ENCODE data around the gene IL18. TPM values are rescaled to one million over a fixed set of nuclear protein-coding genes. Genes with fewer than 3 reads are reported as not detected.
"Not testable (repeated sequence)": the region's sequence is repeated elsewhere in the genome, so short reads cannot be mapped to it uniquely, and the experiment has no call there.

IL18 gene
- total RNA-seq: 10 to 100 TPM in 1 of 2 donors, 1 to 10 TPM in 1; 7.8 to 18.2 TPM
- 1 to 10 TPM; 3.3 to 5.8 TPM for polyA plus RNA-seq (ENCODE audit: insufficient read length in 2 of 2)
- long read RNA-seq, donor 1, partial matches to known transcripts: 0 of 1 reads
- long read RNA-seq, donor 1, other reads (novel, unspliced or antisense): 0 of 1 reads
- long read RNA-seq, donor 2, partial matches to known transcripts: 0 of 1 reads
- long read RNA-seq, donor 2, other reads (novel, unspliced or antisense): 0 of 1 reads
- long read RNA-seq, donor 3: 0 reads
- long read RNA-seq, donor 4, partial matches to known transcripts: 0 of 2 reads
- long read RNA-seq, donor 4, other reads (novel, unspliced or antisense): 0 of 2 reads

GRCh38 chr11:112163875-112164685, at the start of gene IL18:
Gene IL18, minus strand, starts transcription at chr11:112164094. Its CDS starts 9,041 bp downstream, at chr11:112155053.
- H3K4me3 ChIP-seq (ENCODE audit: low read depth, low read length): no peak within 1 kb of the TSS
- H3K36me3 ChIP-seq (ENCODE audit: control insufficient read depth, insufficient read depth, low read length): no peaks in the 10 kb centered on the region
- H3K27ac ChIP-seq (ENCODE audit: low read depth, low read length): no peak within 1 kb of the TSS
- peak in 1 of 6 donors; percentile 12 for DNase-seq (ENCODE audit: low read depth in 4 of 6, low spot score in 6 of 6)
- H3K4me1 ChIP-seq (ENCODE audit: control insufficient read depth, insufficient read depth, low read length): peaks cover 3% of the 10 kb centered on the region
- WGBS (ENCODE audit: insufficient coverage): 61% methylated on average over 7 of the region's 12 CpGs
- H3K9me3 ChIP-seq (ENCODE audit: control insufficient read depth, insufficient read depth, low read length): no peaks in the 10 kb centered on the region
- H3K27me3 ChIP-seq (ENCODE audit: control insufficient read depth, insufficient read depth, low read length): no peaks in the 10 kb centered on the region

GRCh38 chr11:112212710-112213109, 48.8 kb upstream of the IL18 start:
- Histone ChIP-seq H3K36me3 (ENCODE audit: control insufficient read depth, insufficient read depth, low read length) (no peaks in the 10 kb centered on the region), H3K4me3 (ENCODE audit: low read depth, low read length) (no peak overlapping the region), H3K27me3 (ENCODE audit: control insufficient read depth, insufficient read depth, low read length) (no peaks in the 10 kb centered on the region), H3K4me1 (ENCODE audit: control insufficient read depth, insufficient read depth, low read length) (no peaks in the 10 kb centered on the region), H3K27ac (ENCODE audit: low read depth, low read length) (no peak overlapping the region), H3K9me3 (ENCODE audit: control insufficient read depth, insufficient read depth, low read length) (no peaks in the 10 kb centered on the region)
- DNase-seq (ENCODE audit: low read depth in 4 of 6, low spot score in 6 of 6): no peak

DNA sequence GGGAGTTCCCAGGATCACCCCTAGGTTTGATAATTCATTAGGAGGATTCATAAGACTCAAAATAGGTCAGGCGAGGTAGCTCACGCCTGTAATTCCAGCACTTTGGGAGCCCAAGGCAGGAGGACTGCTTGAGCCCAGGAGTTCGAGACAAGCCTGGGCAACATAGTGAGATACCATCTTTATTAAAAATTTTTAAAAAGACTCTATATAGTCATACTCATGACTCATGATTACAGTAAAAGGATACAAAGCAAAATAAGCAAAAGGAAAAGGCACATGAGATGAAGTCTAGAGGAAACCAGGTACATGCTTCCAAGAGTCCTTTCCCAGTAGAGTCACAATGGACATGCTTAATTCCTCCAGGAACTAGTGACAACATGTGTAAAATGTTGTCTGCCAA, 48.4 kb upstream of the IL18 start:
- H3K27me3 ChIP-seq (ENCODE audit: control insufficient read depth, insufficient read depth, low read length): no peaks in the 10 kb centered on the region
- no peaks in the 10 kb centered on the region for H3K36me3 ChIP-seq (ENCODE audit: control insufficient read depth, insufficient read depth, low read length)
- no peak overlapping the region for H3K27ac ChIP-seq (ENCODE audit: low read depth, low read length)
- no peaks in the 10 kb centered on the region for H3K9me3 ChIP-seq (ENCODE audit: control insufficient read depth, insufficient read depth, low read length)
- DNase-seq (ENCODE audit: low read depth in 4 of 6, low spot score in 6 of 6): no peak
- no CpG with 5 or more reads among the region's 3 CpGs for WGBS (ENCODE audit: insufficient coverage)
- H3K4me3 ChIP-seq (ENCODE audit: low read depth, low read length): no peak overlapping the region
- H3K4me1 ChIP-seq (ENCODE audit: control insufficient read depth, insufficient read depth, low read length): no peaks in the 10 kb centered on the region

GRCh38 chr11:112211536-112211935, 47.6 kb upstream of the IL18 start:
- Histone ChIP-seq H3K4me3 (ENCODE audit: low read depth, low read length) (no peak overlapping the region), H3K27me3 (ENCODE audit: control insufficient read depth, insufficient read depth, low read length) (no peaks in the 10 kb centered on the region), H3K4me1 (ENCODE audit: control insufficient read depth, insufficient read depth, low read length) (no peaks in the 10 kb centered on the region), H3K36me3 (ENCODE audit: control insufficient read depth, insufficient read depth, low read length) (no peaks in the 10 kb centered on the region), H3K9me3 (ENCODE audit: control insufficient read depth, insufficient read depth, low read length) (no peaks in the 10 kb centered on the region), H3K27ac (ENCODE audit: low read depth, low read length) (no peak overlapping the region)
- no CpG with 5 or more reads among the region's 2 CpGs for WGBS (ENCODE audit: insufficient coverage)
- DNase-seq (ENCODE audit: low read depth in 4 of 6, low spot score in 6 of 6): no peak

- no peaks in the 10 kb centered on the region for H3K36me3 ChIP-seq (ENCODE audit: control insufficient read depth, insufficient read depth, low read length)
- H3K27me3 ChIP-seq (ENCODE audit: control insufficient read depth, insufficient read depth, low read length): no peaks in the 10 kb centered on the region
- H3K4me3 ChIP-seq (ENCODE audit: low read depth, low read length): no peak overlapping the region
- H3K4me1 ChIP-seq (ENCODE audit: control insufficient read depth, insufficient read depth, low read length): no peaks in the 10 kb centered on the region
- H3K9me3 ChIP-seq (ENCODE audit: control insufficient read depth, insufficient read depth, low read length): no peaks in the 10 kb centered on the region
- no peak for DNase-seq (ENCODE audit: low read depth in 4 of 6, low spot score in 6 of 6)
- WGBS (ENCODE audit: insufficient coverage): no CpG with 5 or more reads among the region's 1 CpG
- no peak overlapping the region for H3K27ac ChIP-seq (ENCODE audit: low read depth, low read length)
These were observed 47.0 kb upstream of the IL18 start for GRCh38 chr11:112210890-112211289.

DNA sequence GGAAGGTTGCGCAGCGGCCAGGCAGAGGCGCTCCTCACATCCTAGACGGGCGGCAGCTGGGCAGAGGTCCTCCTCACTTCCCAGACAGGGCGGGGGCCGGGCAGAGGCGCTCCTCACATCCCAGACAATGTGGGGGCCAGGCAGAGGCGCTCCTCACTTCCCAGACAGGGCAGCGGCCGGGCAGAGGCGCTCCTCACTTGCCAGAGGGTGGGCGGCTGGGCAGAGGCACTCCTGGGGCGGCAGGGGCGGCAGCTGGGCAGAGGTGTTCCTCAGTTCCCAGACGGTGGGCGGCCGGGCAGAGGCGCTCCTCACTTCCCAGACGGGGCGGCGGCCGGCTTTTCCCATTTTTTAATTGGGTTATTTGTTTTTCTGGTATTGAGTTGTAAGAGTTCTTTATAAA, 42.2 kb upstream of the IL18 start:
- 96% methylated on average over 23 of the region's 23 CpGs for WGBS (ENCODE audit: insufficient coverage)

DNA sequence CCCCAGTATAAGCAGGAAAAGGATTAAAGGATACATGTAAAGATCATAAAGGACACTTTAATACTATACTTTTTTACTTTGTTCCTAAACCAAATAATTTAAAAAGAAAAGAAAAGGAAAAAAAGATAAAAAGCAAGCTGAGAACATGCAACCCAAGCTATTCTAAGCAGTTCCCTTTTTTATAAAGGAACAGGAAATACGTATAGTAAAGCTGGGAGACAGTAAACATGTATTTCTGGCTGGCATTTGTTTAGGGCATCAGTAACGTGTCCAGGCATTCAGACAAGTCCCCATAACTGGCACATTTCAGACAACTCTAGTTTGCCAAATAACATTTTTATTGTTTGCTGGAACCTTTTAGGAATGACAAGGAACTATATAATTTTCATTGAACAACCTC, 36.4 kb upstream of the IL18 start:
- Histone ChIP-seq H3K27me3 (ENCODE audit: control insufficient read depth, insufficient read depth, low read length) (no peaks in the 10 kb centered on the region), H3K36me3 (ENCODE audit: control insufficient read depth, insufficient read depth, low read length) (no peaks in the 10 kb centered on the region), H3K4me1 (ENCODE audit: control insufficient read depth, insufficient read depth, low read length) (no peaks in the 10 kb centered on the region), H3K9me3 (ENCODE audit: control insufficient read depth, insufficient read depth, low read length) (no peaks in the 10 kb centered on the region), H3K4me3 (ENCODE audit: low read depth, low read length) (no peak overlapping the region), H3K27ac (ENCODE audit: low read depth, low read length) (no peak overlapping the region)
- DNase-seq (ENCODE audit: low read depth in 4 of 6, low spot score in 6 of 6): no peak
- WGBS (ENCODE audit: insufficient coverage): no CpG with 5 or more reads among the region's 2 CpGs

More for the DNA sequence above, 42.2 kb upstream of the IL18 start:
- no peak overlapping the region for H3K4me3 ChIP-seq (ENCODE audit: low read depth, low read length)
- no peak overlapping the region for H3K27ac ChIP-seq (ENCODE audit: low read depth, low read length)
- H3K27me3 ChIP-seq (ENCODE audit: control insufficient read depth, insufficient read depth, low read length): no peaks in the 10 kb centered on the region
- DNase-seq (ENCODE audit: low read depth in 4 of 6, low spot score in 6 of 6): no peak
- no peaks in the 10 kb centered on the region for H3K36me3 ChIP-seq (ENCODE audit: control insufficient read depth, insufficient read depth, low read length)
- H3K4me1 ChIP-seq (ENCODE audit: control insufficient read depth, insufficient read depth, low read length): no peaks in the 10 kb centered on the region
- no peaks in the 10 kb centered on the region for H3K9me3 ChIP-seq (ENCODE audit: control insufficient read depth, insufficient read depth, low read length)

DNA sequence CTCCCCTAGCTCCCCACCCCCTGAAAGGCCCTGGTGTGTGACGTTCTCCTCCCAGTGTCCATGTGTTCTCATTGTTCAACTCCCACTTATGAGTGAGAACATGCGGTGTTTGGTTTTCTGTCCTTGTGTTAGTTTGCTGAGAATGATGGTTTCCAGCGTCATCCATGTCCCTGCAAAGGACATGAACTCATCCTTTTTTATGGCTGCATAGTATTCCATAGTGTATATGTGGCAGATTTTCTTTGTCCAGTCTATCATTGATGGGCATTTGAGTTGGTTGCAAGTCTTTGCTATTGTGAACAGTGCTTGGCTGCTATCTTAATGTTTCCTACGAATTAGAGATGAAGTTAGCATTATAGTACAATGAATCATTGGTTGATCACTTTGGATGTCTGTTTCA, 35.2 kb upstream of the IL18 start:
- not testable (repeated sequence) for H3K9me3 ChIP-seq (ENCODE audit: control insufficient read depth, insufficient read depth, low read length); H3K27ac ChIP-seq (ENCODE audit: low read depth, low read length); DNase-seq (ENCODE audit: low read depth in 4 of 6, low spot score in 6 of 6); H3K27me3 ChIP-seq (ENCODE audit: control insufficient read depth, insufficient read depth, low read length); H3K36me3 ChIP-seq (ENCODE audit: control insufficient read depth, insufficient read depth, low read length); H3K4me1 ChIP-seq (ENCODE audit: control insufficient read depth, insufficient read depth, low read length); H3K4me3 ChIP-seq (ENCODE audit: low read depth, low read length)
- WGBS (ENCODE audit: insufficient coverage): no CpG with 5 or more reads among the region's 4 CpGs

DNA sequence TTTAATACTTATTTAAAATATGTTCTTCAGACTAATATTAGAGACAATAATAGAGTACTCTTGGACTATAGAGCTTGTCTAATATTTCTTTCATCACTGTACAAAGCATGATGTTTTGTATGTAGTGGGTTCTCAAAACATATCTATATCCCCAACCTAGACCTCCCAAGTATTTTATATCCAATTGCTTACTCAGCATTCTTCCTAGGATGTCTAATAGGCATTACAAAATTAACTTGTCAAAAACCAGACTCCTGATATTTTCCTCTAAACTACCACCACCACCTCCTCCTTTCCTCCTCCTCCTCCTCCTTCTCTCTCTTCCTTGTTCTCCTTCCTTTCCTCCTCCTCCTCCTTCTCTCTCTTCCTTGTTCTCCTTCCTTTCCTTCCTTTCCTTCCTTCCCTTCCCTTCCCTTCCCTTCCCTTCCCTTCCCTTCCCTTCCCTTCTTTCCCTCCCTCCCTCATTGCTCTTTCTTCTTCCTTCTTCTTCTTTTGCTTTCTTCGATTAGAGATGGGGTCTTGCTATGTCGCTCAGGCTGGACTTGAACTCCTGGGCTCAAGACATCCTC, 32.7 kb upstream of the IL18 start:
- Histone ChIP-seq H3K27ac (ENCODE audit: low read depth, low read length) (no peak overlapping the region), H3K4me1 (ENCODE audit: control insufficient read depth, insufficient read depth, low read length) (no peaks in the 10 kb centered on the region), H3K4me3 (ENCODE audit: low read depth, low read length) (no peak overlapping the region), H3K27me3 (ENCODE audit: control insufficient read depth, insufficient read depth, low read length) (no peaks in the 10 kb centered on the region), H3K9me3 (ENCODE audit: control insufficient read depth, insufficient read depth, low read length) (no peaks in the 10 kb centered on the region), H3K36me3 (ENCODE audit: control insufficient read depth, insufficient read depth, low read length) (no peaks in the 10 kb centered on the region)
- 94% methylated on average over 2 of the region's 2 CpGs for WGBS (ENCODE audit: insufficient coverage)
- DNase-seq (ENCODE audit: low read depth in 4 of 6, low spot score in 6 of 6): no peak

Data from spinal cord (tissue), 10 donors.